Tibial nerve (tissue), 4 donors: Measurements from ENCODE around the gene C9orf78. TPM values are rescaled to one million over a fixed set of nuclear protein-coding genes. Genes with fewer than 3 reads are reported as not detected.

ENCODE experiments used
- DNase-seq, 2 donors: peaks; one replicate each; pipeline ENCODE4 v3.0.0-alpha.2; 2019; ENCODE audit warnings: low spot score in 2 of 2
- H3K27ac ChIP-seq, 4 donors: fragments of 200-600 bp; sonication (generic) in 3 of 4; one replicate each; pipeline ENCODE4 v1.5.1; 2017 to 2019; ENCODE audit warnings: mild to moderate bottlenecking in 1 of 4
- H3K27me3 ChIP-seq, 2 donors: fragments of 200-600 bp; sonication (generic) in 1 of 2; one replicate each; pipeline versions ENCODE4 v1.5.1 to v1.6.0; 2017 to 2019
- H3K36me3 ChIP-seq, 3 donors: fragments of 200-600 bp; sonication (generic); one replicate each; pipeline ENCODE4 v1.5.1; 2018 to 2019
- H3K4me1 ChIP-seq, 4 donors: fragments of 200-600 bp; sonication (generic) in 3 of 4; one replicate each; pipeline ENCODE4 v1.5.1; 2017 to 2019
- H3K4me3 ChIP-seq, 4 donors: fragments of 200-600 bp; sonication (generic) in 3 of 4; one replicate each; pipeline ENCODE4 v1.5.1; 2017 to 2019; ENCODE audit warnings: mild to moderate bottlenecking in 1 of 4, moderate library complexity in 1 of 4
- H3K9me3 ChIP-seq, 4 donors: fragments of 200-600 bp; sonication (generic) in 3 of 4; one replicate each; pipeline ENCODE4 v1.5.1; 2017 to 2019
- CTCF ChIP-seq, 5 experiments: fragments of 200-600 bp in 3 of 5; fragments of 450-650 bp in 2 of 5; sonication (generic) in 3 of 5; IDR thresholded peaks; one replicate each; pipeline ENCODE4 v1.5.1; 2016 to 2019; ENCODE audit warnings: antibody characterized with exemption in 5 of 5, mild to moderate bottlenecking in 3 of 5, moderate library complexity in 2 of 5
- EP300 ChIP-seq, 2 donors: sonication (generic); formaldehyde crosslinking; IDR thresholded peaks; one replicate each; pipeline ENCODE4 v1.6.1; 2017; ENCODE audit warnings: antibody characterized with exemption in 2 of 2, mild to moderate bottlenecking in 1 of 2
- POLR2A ChIP-seq, 2 donors: fragments of 450-650 bp; IDR thresholded peaks; one replicate each; pipeline ENCODE4 v1.6.1; 2017; ENCODE audit warnings: antibody characterized with exemption in 2 of 2, mild to moderate bottlenecking in 2 of 2, moderate library complexity in 2 of 2
- WGBS, 2 donors: methylation state at CpG; one replicate each; pipeline ENCODE4 v1.1.5; 2018; 5-methylcytosine and 5-hydroxymethylcytosine counted together
- total RNA-seq, 4 donors: library from RNA; depleted of rRNA; stranded (reverse); fragments of >200 nt; gene quantifications; one replicate each; pipeline ENCODE4 v1.1.0, GENCODE V29; 2016

Gene C9orf78
- total RNA-seq, 4 donors from 2014 or later = 44.4 to 61.2 (median 52.7) TPM

- Histone ChIP-seq H3K4me1 (peaks cover 0 to 16% (median 11%) of the 10 kb centered on the region in 4 donors), H3K9me3 (no peaks in the 10 kb centered on the region), H3K27ac (no peak overlapping the region), H3K27me3 (no peaks in the 10 kb centered on the region), H3K4me3 (no peak overlapping the region), H3K36me3 (peaks cover 0 to 26% (median 0%) of the 10 kb centered on the region in 3 donors)
- no peak for TF ChIP-seq POLR2A (IDR thresholded peaks at IDR 0.05)
- TF ChIP-seq EP300 (IDR thresholded peaks at IDR 0.05) = no peak
- no peak for TF ChIP-seq CTCF (IDR thresholded peaks at IDR 0.05)
- no peak for DNase-seq
- 90 to 96% methylated on average over 19 to 31 of the region's 31 CpGs for WGBS, 2 donors
These were observed 45.0 kb upstream of the C9orf78 start for GRCh38 chr9:129879991-129880653.

- Histone ChIP-seq H3K36me3 (peaks cover 0 to 26% (median 0%) of the 10 kb centered on the region in 3 donors), H3K4me1 (peaks cover 0 to 7% (median 3%) of the 10 kb centered on the region in 4 donors), H3K4me3 (no peak overlapping the region), H3K9me3 (no peaks in the 10 kb centered on the region), H3K27me3 (no peaks in the 10 kb centered on the region), H3K27ac (no peak overlapping the region)
- TF ChIP-seq POLR2A (IDR thresholded peaks at IDR 0.05) = no peak
- no peak for TF ChIP-seq EP300 (IDR thresholded peaks at IDR 0.05)
- no peak for TF ChIP-seq CTCF (IDR thresholded peaks at IDR 0.05)
- DNase-seq = no peak
- WGBS, 2 donors = 91 to 97% methylated on average over 13 of the region's 17 CpGs
These were observed 44.1 kb upstream of the C9orf78 start for GRCh38 chr9:129879103-129879699.

- no peaks in the 10 kb centered on the region for H3K27me3 ChIP-seq
- H3K9me3 ChIP-seq = no peaks in the 10 kb centered on the region
- no peak for TF ChIP-seq POLR2A (IDR thresholded peaks at IDR 0.05)
- TF ChIP-seq CTCF (IDR thresholded peaks at IDR 0.05) = no peak
- no peak for TF ChIP-seq EP300 (IDR thresholded peaks at IDR 0.05)
- DNase-seq = no peak
- no peak overlapping the region for H3K4me3 ChIP-seq
- WGBS, 2 donors = 92 to 96% methylated on average over 11 of the region's 11 CpGs
- no peaks in the 10 kb centered on the region for H3K4me1 ChIP-seq
- H3K36me3 ChIP-seq = peaks cover 0 to 26% (median 0%) of the 10 kb centered on the region in 3 donors
- H3K27ac ChIP-seq = no peak overlapping the region
These were observed 43.2 kb upstream of the C9orf78 start for GRCh38 chr9:129878291-129878690.

GRCh38 chr9:129876815-129877214 lies 41.7 kb upstream of the C9orf78 start:
- TF ChIP-seq CTCF (IDR thresholded peaks at IDR 0.05) (no peak), POLR2A (IDR thresholded peaks at IDR 0.05) (no peak), EP300 (IDR thresholded peaks at IDR 0.05) (no peak)
- DNase-seq = no peak
- Histone ChIP-seq H3K36me3 (peaks cover 0 to 26% (median 4%) of the 10 kb centered on the region in 3 donors), H3K4me3 (no peak overlapping the region), H3K4me1 (no peaks in the 10 kb centered on the region), H3K27ac (no peak overlapping the region), H3K27me3 (no peaks in the 10 kb centered on the region), H3K9me3 (no peaks in the 10 kb centered on the region)
- WGBS, 2 donors = 81 to 94% methylated on average over 7 of the region's 7 CpGs

GRCh38 chr9:129875687-129876395 lies 40.8 kb upstream of the C9orf78 start:
- no peak overlapping the region for H3K27ac ChIP-seq
- no peak for TF ChIP-seq CTCF (IDR thresholded peaks at IDR 0.05)
- TF ChIP-seq POLR2A (IDR thresholded peaks at IDR 0.05) = no peak
- no peak for TF ChIP-seq EP300 (IDR thresholded peaks at IDR 0.05)

More at GRCh38 chr9:129875687-129876395, 40.8 kb upstream of the C9orf78 start:
- 93 to 95% methylated on average over 21 to 27 of the region's 27 CpGs for WGBS, 2 donors
- Histone ChIP-seq H3K9me3 (no peaks in the 10 kb centered on the region), H3K36me3 (peaks cover 0 to 26% (median 7%) of the 10 kb centered on the region in 3 donors), H3K4me1 (no peaks in the 10 kb centered on the region), H3K4me3 (no peak overlapping the region), H3K27me3 (no peaks in the 10 kb centered on the region)
- DNase-seq = no peak
